ENCODE measurements around the gene CTNNA3. TPM values are rescaled to one million over a fixed set of nuclear protein-coding genes. Genes with fewer than 3 reads are reported as not detected.

The CTNNA3 gene
- total and polyA plus RNA-seq, 4 donors, result 0.38 to 8.9 (median 5.2) TPM

- Histone ChIP-seq H3K27ac (ENCODE audit: low read depth in 1 of 2, low read length in 2 of 2) (no peak overlapping the region), H3K4me1 (ENCODE audit: control insufficient read depth in 1 of 2, insufficient read depth in 2 of 2, low read length in 2 of 2) (no peaks in the 10 kb centered on the region), H3K36me3 (ENCODE audit: control insufficient read depth in 1 of 2, insufficient read depth in 2 of 2, low read length in 1 of 2) (no peaks in the 10 kb centered on the region), H3K4me3 (ENCODE audit: low read length in 2 of 2) (no peak overlapping the region), H3K9me3 (ENCODE audit: control insufficient read depth, low read length) (no peaks in the 10 kb centered on the region), H3K27me3 (ENCODE audit: control insufficient read depth in 1 of 2, insufficient read depth in 2 of 2, low read length in 1 of 2) (no peaks in the 10 kb centered on the region)
- intact Hi-C loops (cut with DNase I), result no loop called here
- ATAC-seq (ENCODE audit: low FRiP score) (no peak), DNase-seq (no peak)
Observed at GRCh38 chr10:66869635-66870034, 826.4 kb downstream of the CTNNA3 start.

- intact Hi-C loops (cut with DNase I), result no loop called here
- Histone ChIP-seq H3K27ac (ENCODE audit: low read depth in 1 of 2, low read length in 2 of 2) (no peak overlapping the region), H3K4me3 (ENCODE audit: low read length in 2 of 2) (no peak overlapping the region), H3K36me3 (ENCODE audit: control insufficient read depth in 1 of 2, insufficient read depth in 2 of 2, low read length in 1 of 2) (no peaks in the 10 kb centered on the region), H3K4me1 (ENCODE audit: control insufficient read depth in 1 of 2, insufficient read depth in 2 of 2, low read length in 2 of 2) (no peaks in the 10 kb centered on the region), H3K27me3 (ENCODE audit: control insufficient read depth in 1 of 2, insufficient read depth in 2 of 2, low read length in 1 of 2) (no peaks in the 10 kb centered on the region), H3K9me3 (ENCODE audit: control insufficient read depth, low read length) (peaks cover 1% of the 10 kb centered on the region)
- no peak for ATAC-seq (ENCODE audit: low FRiP score)
- DNase-seq, result no peak
- 88 to 92% methylated on average over 4 of the region's 4 CpGs for WGBS, 2 donors
Observed at GRCh38 chr10:66862687-66863258, 833.2 kb downstream of the CTNNA3 start.

- DNase-seq (no peak), ATAC-seq (ENCODE audit: low FRiP score) (no peak)
- 45 to 62% methylated on average over 2 of the region's 2 CpGs for WGBS, 2 donors
- Histone ChIP-seq H3K36me3 (ENCODE audit: control insufficient read depth in 1 of 2, insufficient read depth in 2 of 2, low read length in 1 of 2) (no peaks in the 10 kb centered on the region), H3K9me3 (ENCODE audit: control insufficient read depth, low read length) (peaks cover 1% of the 10 kb centered on the region), H3K27ac (ENCODE audit: low read depth in 1 of 2, low read length in 2 of 2) (no peak overlapping the region), H3K27me3 (ENCODE audit: control insufficient read depth in 1 of 2, insufficient read depth in 2 of 2, low read length in 1 of 2) (no peaks in the 10 kb centered on the region), H3K4me1 (ENCODE audit: control insufficient read depth in 1 of 2, insufficient read depth in 2 of 2, low read length in 2 of 2) (no peaks in the 10 kb centered on the region), H3K4me3 (ENCODE audit: low read length in 2 of 2) (no peak overlapping the region)
- intact Hi-C loops (cut with DNase I), result no loop called here
Observed at GRCh38 chr10:66860376-66860945, 835.5 kb downstream of the CTNNA3 start.

- no peaks in the 10 kb centered on the region for H3K27me3 ChIP-seq (ENCODE audit: control insufficient read depth in 1 of 2, insufficient read depth in 2 of 2, low read length in 1 of 2)
- WGBS, 2 donors, result 61 to 65% methylated on average over 1 of the region's 1 CpG
- no peak overlapping the region for H3K27ac ChIP-seq (ENCODE audit: low read depth in 1 of 2, low read length in 2 of 2)
- ATAC-seq (ENCODE audit: low FRiP score) (no peak), DNase-seq (no peak)
- no peaks in the 10 kb centered on the region for H3K36me3 ChIP-seq (ENCODE audit: control insufficient read depth in 1 of 2, insufficient read depth in 2 of 2, low read length in 1 of 2)
- intact Hi-C loops (cut with DNase I), result no loop called here
- no peaks in the 10 kb centered on the region for H3K9me3 ChIP-seq (ENCODE audit: control insufficient read depth, low read length)
- H3K4me1 ChIP-seq (ENCODE audit: control insufficient read depth in 1 of 2, insufficient read depth in 2 of 2, low read length in 2 of 2), result no peaks in the 10 kb centered on the region
- no peak overlapping the region for H3K4me3 ChIP-seq (ENCODE audit: low read length in 2 of 2)
Observed at GRCh38 chr10:66852811-66853210, 843.2 kb downstream of the CTNNA3 start.

- 64 to 78% methylated on average over 3 of the region's 3 CpGs for WGBS, 2 donors
- Histone ChIP-seq H3K4me1 (ENCODE audit: control insufficient read depth in 1 of 2, insufficient read depth in 2 of 2, low read length in 2 of 2) (no peaks in the 10 kb centered on the region), H3K27me3 (ENCODE audit: control insufficient read depth in 1 of 2, insufficient read depth in 2 of 2, low read length in 1 of 2) (no peaks in the 10 kb centered on the region), H3K27ac (ENCODE audit: low read depth in 1 of 2, low read length in 2 of 2) (no peak overlapping the region), H3K9me3 (ENCODE audit: control insufficient read depth, low read length) (no peaks in the 10 kb centered on the region), H3K4me3 (ENCODE audit: low read length in 2 of 2) (no peak overlapping the region), H3K36me3 (ENCODE audit: control insufficient read depth in 1 of 2, insufficient read depth in 2 of 2, low read length in 1 of 2) (no peaks in the 10 kb centered on the region)
- ATAC-seq (ENCODE audit: low FRiP score) (no peak), DNase-seq (no peak)
- intact Hi-C loops (cut with DNase I), result no loop called here
Observed at GRCh38 chr10:66848856-66849255, 847.1 kb downstream of the CTNNA3 start.

GRCh38 chr10:66844176-66844942 is 851.6 kb downstream of the CTNNA3 start:
- 85 to 91% methylated on average over 1 of the region's 1 CpG for WGBS, 2 donors
- no peak for ATAC-seq (ENCODE audit: low FRiP score)

GRCh38 chr10:66843396-66843795 is 852.6 kb downstream of the CTNNA3 start:
- intact Hi-C loops (cut with DNase I), result no loop called here
- Histone ChIP-seq H3K27me3 (ENCODE audit: control insufficient read depth in 1 of 2, insufficient read depth in 2 of 2, low read length in 1 of 2) (no peaks in the 10 kb centered on the region), H3K9me3 (ENCODE audit: control insufficient read depth, low read length) (peaks cover 1% of the 10 kb centered on the region), H3K4me3 (ENCODE audit: low read length in 2 of 2) (no peak overlapping the region), H3K27ac (ENCODE audit: low read depth in 1 of 2, low read length in 2 of 2) (no peak overlapping the region), H3K36me3 (ENCODE audit: control insufficient read depth in 1 of 2, insufficient read depth in 2 of 2, low read length in 1 of 2) (no peaks in the 10 kb centered on the region), H3K4me1 (ENCODE audit: control insufficient read depth in 1 of 2, insufficient read depth in 2 of 2, low read length in 2 of 2) (no peaks in the 10 kb centered on the region)
- ATAC-seq (ENCODE audit: low FRiP score) (no peak), DNase-seq (no peak)
- 41 to 49% methylated on average over 1 of the region's 1 CpG for WGBS, 2 donors

More at GRCh38 chr10:66844176-66844942, 851.6 kb downstream of the CTNNA3 start:
- Histone ChIP-seq H3K36me3 (ENCODE audit: control insufficient read depth in 1 of 2, insufficient read depth in 2 of 2, low read length in 1 of 2) (no peaks in the 10 kb centered on the region), H3K9me3 (ENCODE audit: control insufficient read depth, low read length) (peaks cover 1% of the 10 kb centered on the region), H3K27ac (ENCODE audit: low read depth in 1 of 2, low read length in 2 of 2) (no peak overlapping the region), H3K27me3 (ENCODE audit: control insufficient read depth in 1 of 2, insufficient read depth in 2 of 2, low read length in 1 of 2) (no peaks in the 10 kb centered on the region), H3K4me1 (ENCODE audit: control insufficient read depth in 1 of 2, insufficient read depth in 2 of 2, low read length in 2 of 2) (no peaks in the 10 kb centered on the region), H3K4me3 (ENCODE audit: low read length in 2 of 2) (no peak overlapping the region)
- no peak for DNase-seq
- intact Hi-C loops (cut with DNase I), result no loop called here

- no peaks in the 10 kb centered on the region for H3K36me3 ChIP-seq (ENCODE audit: control insufficient read depth in 1 of 2, insufficient read depth in 2 of 2, low read length in 1 of 2)
- DNase-seq, result no peak
- no peak overlapping the region for H3K4me3 ChIP-seq (ENCODE audit: low read length in 2 of 2)
- no peaks in the 10 kb centered on the region for H3K4me1 ChIP-seq (ENCODE audit: control insufficient read depth in 1 of 2, insufficient read depth in 2 of 2, low read length in 2 of 2)
- 95 to 96% methylated on average over 4 of the region's 4 CpGs for WGBS, 2 donors
- intact Hi-C loops (cut with DNase I), result no loop called here
- H3K27me3 ChIP-seq (ENCODE audit: control insufficient read depth in 1 of 2, insufficient read depth in 2 of 2, low read length in 1 of 2), result no peaks in the 10 kb centered on the region
- no peak for ATAC-seq (ENCODE audit: low FRiP score)
- no peak overlapping the region for H3K27ac ChIP-seq (ENCODE audit: low read depth in 1 of 2, low read length in 2 of 2)
- H3K9me3 ChIP-seq (ENCODE audit: control insufficient read depth, low read length), result peaks cover 1% of the 10 kb centered on the region
Observed at GRCh38 chr10:66842867-66843266, 853.1 kb downstream of the CTNNA3 start.

- no peak overlapping the region for H3K27ac ChIP-seq (ENCODE audit: low read depth in 1 of 2, low read length in 2 of 2)
- whole genome bisulfite sequencing, 2 donors, result 88 to 91% methylated on average over 2 of the region's 2 CpGs
- no peaks in the 10 kb centered on the region for H3K36me3 ChIP-seq (ENCODE audit: control insufficient read depth in 1 of 2, insufficient read depth in 2 of 2, low read length in 1 of 2)
- no peak overlapping the region for H3K4me3 ChIP-seq (ENCODE audit: low read length in 2 of 2)
- H3K4me1 ChIP-seq (ENCODE audit: control insufficient read depth in 1 of 2, insufficient read depth in 2 of 2, low read length in 2 of 2), result no peaks in the 10 kb centered on the region
- ATAC-seq (ENCODE audit: low FRiP score) (no peak), DNase-seq (no peak)
- intact Hi-C loops (cut with DNase I), result no loop called here
- H3K27me3 ChIP-seq (ENCODE audit: control insufficient read depth in 1 of 2, insufficient read depth in 2 of 2, low read length in 1 of 2), result no peaks in the 10 kb centered on the region
- peaks cover 1% of the 10 kb centered on the region for H3K9me3 ChIP-seq (ENCODE audit: control insufficient read depth, low read length)
Observed at GRCh38 chr10:66842371-66842770, 853.6 kb downstream of the CTNNA3 start.
